Duodenal mucosa (tissue), 2 donors: ENCODE results near the gene BRD9.

Experiments used
- H3K27ac ChIP-seq: one replicate; pipeline ENCODE4 v1.7.0; 2013; ENCODE audit warnings: low read depth, low read length
- H3K27me3 ChIP-seq, 2 donors: one replicate each; pipeline ENCODE4 v1.7.0; 2013; ENCODE audit warnings: low read length in 2 of 2, control low read depth in 1 of 2; ENCODE audit not compliant: insufficient read depth in 2 of 2, control insufficient read depth in 1 of 2
- H3K36me3 ChIP-seq, 2 donors: one replicate each; pipeline ENCODE4 v1.7.0; 2013; ENCODE audit warnings: low read length in 2 of 2, control low read depth in 1 of 2; ENCODE audit not compliant: insufficient read depth in 2 of 2, control insufficient read depth in 1 of 2
- H3K4me1 ChIP-seq, 2 donors: one replicate each; pipeline ENCODE4 v1.7.0; 2013; ENCODE audit warnings: low read length in 2 of 2, control low read depth in 1 of 2; ENCODE audit not compliant: insufficient read depth in 2 of 2, control insufficient read depth in 1 of 2
- H3K4me3 ChIP-seq, 2 donors: one replicate each; pipeline ENCODE4 v1.7.0; 2013; ENCODE audit warnings: low read length in 2 of 2, low read depth in 1 of 2
- H3K9ac ChIP-seq, 2 donors: one replicate each; pipeline ENCODE4 v1.7.0; 2013; ENCODE audit warnings: low read length in 2 of 2, low read depth in 1 of 2
- H3K9me3 ChIP-seq, 2 donors: one replicate each; pipeline ENCODE4 v1.7.0; 2013; ENCODE audit warnings: low read length in 2 of 2, control low read depth in 1 of 2; ENCODE audit not compliant: control insufficient read depth in 1 of 2

BRD9 gene

DNA sequence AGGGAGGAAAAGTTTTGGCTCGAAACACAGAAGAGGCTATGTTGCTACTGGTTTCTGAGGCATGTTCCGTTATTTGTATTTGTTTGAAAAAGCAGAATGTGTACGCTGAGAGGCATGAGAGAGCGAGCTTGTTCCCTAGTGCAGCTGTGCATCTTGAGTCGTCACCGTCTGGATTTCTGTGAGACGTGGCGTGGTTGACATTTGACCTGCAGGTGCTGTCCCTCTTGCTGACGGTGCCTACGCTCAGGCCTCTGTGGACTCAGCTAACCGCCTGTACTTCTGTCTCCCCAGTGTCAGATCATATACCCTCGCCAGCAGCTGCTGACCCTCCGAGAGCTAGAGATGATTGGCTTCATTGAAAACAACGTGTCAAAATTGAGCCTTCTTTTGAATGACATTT lies 21.6 kb upstream of the BRD9 start:
- H3K27ac ChIP-seq, result no peak overlapping the region
- H3K9me3 ChIP-seq, result no peaks in the 10 kb centered on the region
- H3K4me3 ChIP-seq, result no peak overlapping the region
- no peak overlapping the region for H3K9ac ChIP-seq
- H3K4me1 ChIP-seq, result no peaks in the 10 kb centered on the region
- H3K27me3 ChIP-seq, result no peaks in the 10 kb centered on the region
- H3K36me3 ChIP-seq, result peaks cover 0 to 16% of the 10 kb centered on the region in 2 donors

DNA sequence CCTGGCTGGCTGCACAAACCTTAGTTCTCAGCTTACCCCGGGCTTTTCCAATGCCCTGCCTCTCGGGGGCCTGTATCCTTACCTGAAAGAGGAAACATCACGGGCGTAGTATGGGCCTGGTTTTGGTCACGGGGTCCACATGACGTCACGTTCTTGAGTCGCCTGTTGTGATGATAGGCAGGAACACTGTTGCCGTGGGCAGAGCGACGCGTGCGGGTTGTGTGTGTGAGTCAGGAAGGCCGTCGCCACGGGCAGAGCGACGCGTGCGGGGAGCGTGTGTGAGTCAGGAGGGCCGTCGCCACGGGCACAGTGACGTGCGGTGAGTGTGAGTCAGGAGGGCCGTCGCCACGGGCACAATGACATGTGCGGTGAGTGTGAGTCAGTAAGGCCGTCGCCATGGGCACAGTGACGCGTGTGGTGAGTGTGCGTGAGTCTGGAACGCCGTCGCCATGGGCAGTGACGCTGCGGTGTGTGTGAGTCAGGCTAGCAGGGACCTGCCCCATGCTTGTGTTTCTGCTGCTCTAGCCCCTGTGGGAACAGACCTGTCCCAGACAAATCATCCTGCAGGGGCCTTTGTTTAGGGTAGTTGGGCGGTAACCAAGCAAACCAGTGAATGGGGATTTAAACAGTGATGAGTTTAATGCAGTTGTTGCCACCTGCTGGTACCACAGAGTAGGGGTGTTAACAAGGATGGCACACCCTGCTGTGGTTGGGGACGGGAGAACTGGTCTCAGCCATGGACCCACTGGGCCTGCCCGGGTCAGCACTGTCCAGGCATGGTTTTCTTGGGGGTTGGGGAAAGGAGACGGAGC lies 19.9 kb upstream of the BRD9 start:
- Histone ChIP-seq H3K27me3 (no peaks in the 10 kb centered on the region), H3K9me3 (no peaks in the 10 kb centered on the region), H3K4me1 (no peaks in the 10 kb centered on the region), H3K9ac (no peak overlapping the region), H3K4me3 (no peak overlapping the region), H3K27ac (no peak overlapping the region), H3K36me3 (peaks cover 0 to 19% of the 10 kb centered on the region in 2 donors)

DNA sequence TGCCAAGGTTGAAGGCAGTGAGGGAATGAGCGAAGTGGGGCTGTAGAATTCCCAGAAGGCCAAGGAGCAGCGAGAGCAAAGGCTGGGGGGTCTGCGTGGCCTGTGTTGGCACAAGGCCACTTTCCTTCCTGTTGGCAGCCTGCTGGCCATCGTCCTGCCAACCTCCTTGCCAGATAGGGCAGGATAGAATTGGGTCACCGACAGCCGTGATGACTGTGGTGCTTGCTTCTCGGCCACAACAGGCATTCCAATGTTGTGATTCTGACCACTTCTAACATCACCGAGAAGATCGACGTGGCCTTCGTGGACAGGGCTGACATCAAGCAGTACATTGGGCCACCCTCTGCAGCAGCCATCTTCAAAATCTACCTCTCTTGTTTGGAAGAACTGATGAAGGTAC lies 19.0 kb upstream of the BRD9 start:
- H3K27ac ChIP-seq, result no peak overlapping the region
- no peaks in the 10 kb centered on the region for H3K9me3 ChIP-seq
- no peak overlapping the region for H3K4me3 ChIP-seq
- no peak overlapping the region for H3K9ac ChIP-seq
- H3K4me1 ChIP-seq, result no peaks in the 10 kb centered on the region
- H3K27me3 ChIP-seq, result no peaks in the 10 kb centered on the region
- H3K36me3 ChIP-seq, result peaks cover 0 to 23% of the 10 kb centered on the region in 2 donors

DNA sequence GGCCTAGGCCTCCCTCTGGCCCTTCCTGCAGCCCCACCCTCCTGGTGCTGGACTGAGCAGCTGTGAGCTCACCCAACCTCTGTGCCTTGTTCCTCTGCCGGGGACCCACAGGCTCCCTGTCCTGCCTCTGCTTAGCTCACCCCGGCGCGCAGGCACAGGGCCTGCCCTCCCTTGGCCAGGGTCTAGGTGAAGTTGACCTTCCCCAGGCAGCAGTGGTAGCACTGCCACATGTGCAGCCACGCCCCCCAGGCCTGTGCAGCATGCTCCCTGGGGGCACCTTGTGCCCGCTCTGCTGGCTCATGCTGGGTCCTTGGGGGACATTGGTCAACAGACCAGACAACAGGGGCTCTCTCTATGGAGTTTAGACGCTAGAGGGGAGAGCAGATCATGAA lies 18.2 kb upstream of the BRD9 start:
- no peaks in the 10 kb centered on the region for H3K9me3 ChIP-seq
- no peak overlapping the region for H3K9ac ChIP-seq

DNA sequence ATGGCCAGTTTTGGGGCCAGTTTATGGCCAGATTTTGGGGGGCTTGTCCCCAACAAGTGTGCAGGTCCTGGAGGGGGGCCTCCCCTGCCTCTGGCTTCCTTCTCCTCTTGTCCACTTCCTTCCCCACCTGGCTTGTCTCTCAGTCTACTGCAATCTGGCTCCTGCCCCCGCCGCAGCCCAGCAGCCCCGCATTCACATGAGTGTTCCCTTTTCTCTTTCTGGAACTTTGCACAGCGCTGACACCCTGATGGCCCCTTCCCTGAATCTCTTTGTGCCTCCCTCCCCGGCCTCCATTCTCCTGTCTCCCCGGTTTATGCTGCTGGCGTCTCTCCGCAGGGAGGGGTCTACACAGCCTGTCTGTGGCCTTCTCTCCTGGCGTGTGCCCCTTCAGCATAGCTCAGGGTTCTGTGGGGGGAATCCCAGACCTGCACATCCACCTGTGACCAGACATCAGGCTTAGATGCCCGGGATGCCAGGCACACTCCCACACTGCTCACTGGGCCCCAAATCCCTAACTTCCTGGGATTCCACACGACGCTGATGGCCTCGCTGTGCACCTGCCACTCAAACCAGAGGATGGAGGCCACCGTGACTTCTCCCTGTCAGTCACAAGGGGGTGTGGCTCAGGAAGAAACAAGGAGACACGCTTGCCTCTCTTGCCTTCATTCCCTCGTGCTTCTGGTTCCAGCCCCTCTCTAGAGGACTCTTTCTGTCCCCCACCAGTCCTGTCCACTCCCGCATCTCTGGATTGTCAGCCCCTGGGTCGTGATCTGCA lies 17.6 kb upstream of the BRD9 start:
- Histone ChIP-seq H3K36me3 (peaks cover 0 to 16% of the 10 kb centered on the region in 2 donors), H3K27ac (no peak overlapping the region), H3K4me3 (no peak overlapping the region), H3K9me3 (no peaks in the 10 kb centered on the region), H3K27me3 (no peaks in the 10 kb centered on the region), H3K4me1 (no peaks in the 10 kb centered on the region), H3K9ac (no peak overlapping the region)

More for the DNA sequence above, 18.2 kb upstream of the BRD9 start:
- no peaks in the 10 kb centered on the region for H3K27me3 ChIP-seq
- H3K4me3 ChIP-seq, result no peak overlapping the region
- no peak overlapping the region for H3K27ac ChIP-seq
- H3K36me3 ChIP-seq, result peaks cover 0 to 18% of the 10 kb centered on the region in 2 donors
- no peaks in the 10 kb centered on the region for H3K4me1 ChIP-seq

DNA sequence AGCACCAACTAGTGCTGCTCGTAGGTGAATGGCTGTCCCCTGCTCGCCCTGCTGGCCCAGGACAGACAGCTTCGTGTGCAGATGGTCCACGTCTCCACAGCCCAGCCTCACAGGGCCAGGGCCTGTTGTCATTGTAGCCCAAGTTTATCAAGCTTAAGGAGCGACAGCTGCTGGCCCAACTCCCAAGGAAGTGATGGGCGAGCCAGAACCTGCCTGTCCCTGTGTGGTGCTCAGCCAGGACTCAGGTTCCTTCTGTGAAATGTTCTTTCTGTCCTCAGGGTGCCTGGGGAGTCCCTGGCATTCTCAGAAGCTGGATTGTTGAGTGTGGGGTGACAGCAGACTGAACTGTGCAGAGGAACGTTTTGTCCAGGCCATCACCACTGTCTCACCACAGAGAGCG lies 16.5 kb upstream of the BRD9 start:
- Histone ChIP-seq H3K4me1 (no peaks in the 10 kb centered on the region), H3K27ac (no peak overlapping the region), H3K9me3 (no peaks in the 10 kb centered on the region), H3K27me3 (no peaks in the 10 kb centered on the region), H3K4me3 (no peak overlapping the region), H3K36me3 (peaks cover 0 to 12% of the 10 kb centered on the region in 2 donors), H3K9ac (no peak overlapping the region)

DNA sequence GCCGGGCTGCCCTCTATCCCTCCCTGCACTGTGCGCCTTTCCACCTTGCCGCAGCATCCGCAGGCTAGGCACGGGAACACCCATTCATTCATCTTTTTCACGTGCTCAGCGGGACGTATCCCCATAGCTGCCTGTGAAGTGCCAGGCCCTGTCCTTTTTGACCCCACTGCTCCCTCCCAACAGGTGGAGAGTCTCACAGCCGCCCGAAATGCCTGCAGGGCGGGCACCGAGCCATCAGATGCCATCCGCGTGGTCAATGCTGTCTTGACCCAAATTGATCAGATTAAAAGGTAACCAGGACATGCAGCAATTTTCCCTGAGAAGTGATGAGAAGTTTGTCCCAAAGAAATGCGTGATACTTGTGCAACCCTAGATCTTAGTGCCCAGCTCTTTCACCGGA lies 15.6 kb upstream of the BRD9 start:
- Histone ChIP-seq H3K4me1 (no peaks in the 10 kb centered on the region), H3K27ac (no peak overlapping the region), H3K4me3 (no peak overlapping the region), H3K36me3 (peaks cover 0 to 12% of the 10 kb centered on the region in 2 donors), H3K27me3 (no peaks in the 10 kb centered on the region), H3K9me3 (no peaks in the 10 kb centered on the region), H3K9ac (no peak overlapping the region)

DNA sequence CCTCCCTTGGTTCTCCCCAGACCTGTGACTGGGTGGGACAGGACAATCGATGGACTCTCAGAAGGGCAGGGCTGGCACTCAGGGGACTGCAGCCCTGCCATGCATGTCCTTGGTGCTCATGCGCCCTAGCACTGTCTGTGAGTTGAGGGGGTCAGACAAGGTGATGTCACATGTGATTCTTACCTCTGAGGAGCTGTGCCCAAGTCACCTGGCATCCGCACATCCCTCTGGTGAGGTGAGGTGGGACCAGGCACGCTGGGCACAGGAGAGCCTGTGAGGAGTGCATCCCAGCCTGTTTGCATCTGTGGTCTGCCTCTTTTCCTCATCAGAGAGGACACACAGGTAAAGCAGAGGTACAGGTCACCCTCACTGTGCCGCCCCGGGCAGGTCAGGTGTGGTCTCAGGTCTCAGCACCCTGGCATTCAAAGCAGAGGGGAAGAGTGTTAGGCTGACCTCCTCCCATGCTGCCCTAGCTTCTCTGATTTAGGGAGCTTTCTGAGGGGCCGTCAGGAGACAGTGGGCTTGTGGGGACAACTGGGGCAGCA lies 14.8 kb upstream of the BRD9 start:
- H3K36me3 ChIP-seq, result peaks cover 0 to 10% of the 10 kb centered on the region in 2 donors

DNA sequence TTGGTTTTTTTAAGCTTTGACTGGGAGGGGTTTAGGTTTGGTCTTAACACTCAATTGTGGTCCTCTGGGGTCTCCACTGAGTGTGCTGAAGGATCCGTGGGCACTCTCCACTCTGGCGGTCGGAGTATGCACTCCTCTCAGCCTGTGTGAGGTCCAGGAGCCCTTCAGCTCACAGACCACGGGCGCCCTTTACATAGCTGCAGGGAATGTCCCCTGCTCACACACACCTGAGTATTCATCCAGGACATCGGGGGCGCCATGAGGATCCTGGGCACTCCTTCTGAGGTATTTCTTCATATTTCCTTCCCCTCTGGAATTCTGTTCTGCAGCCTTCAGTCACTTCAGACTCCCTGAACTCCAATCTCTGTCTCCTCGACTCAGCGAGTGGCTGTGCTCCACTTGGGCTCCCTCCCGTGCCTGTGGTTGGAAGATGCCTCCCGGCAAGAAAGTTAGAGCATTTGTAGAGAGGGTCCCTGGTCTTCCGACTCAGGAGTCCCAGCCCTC lies 12.6 kb upstream of the BRD9 start:
- no peaks in the 10 kb centered on the region for H3K4me1 ChIP-seq
- H3K9me3 ChIP-seq, result no peaks in the 10 kb centered on the region
- H3K36me3 ChIP-seq, result peaks cover 0 to 10% of the 10 kb centered on the region in 2 donors
- H3K9ac ChIP-seq, result no peak overlapping the region
- no peak overlapping the region for H3K27ac ChIP-seq
- no peaks in the 10 kb centered on the region for H3K27me3 ChIP-seq
- H3K4me3 ChIP-seq, result no peak overlapping the region

More for the DNA sequence above, 14.8 kb upstream of the BRD9 start:
- no peak overlapping the region for H3K27ac ChIP-seq
- H3K4me1 ChIP-seq, result no peaks in the 10 kb centered on the region
- H3K9me3 ChIP-seq, result no peaks in the 10 kb centered on the region
- H3K9ac ChIP-seq, result no peak overlapping the region
- H3K4me3 ChIP-seq, result no peak overlapping the region
- H3K27me3 ChIP-seq, result no peaks in the 10 kb centered on the region

DNA sequence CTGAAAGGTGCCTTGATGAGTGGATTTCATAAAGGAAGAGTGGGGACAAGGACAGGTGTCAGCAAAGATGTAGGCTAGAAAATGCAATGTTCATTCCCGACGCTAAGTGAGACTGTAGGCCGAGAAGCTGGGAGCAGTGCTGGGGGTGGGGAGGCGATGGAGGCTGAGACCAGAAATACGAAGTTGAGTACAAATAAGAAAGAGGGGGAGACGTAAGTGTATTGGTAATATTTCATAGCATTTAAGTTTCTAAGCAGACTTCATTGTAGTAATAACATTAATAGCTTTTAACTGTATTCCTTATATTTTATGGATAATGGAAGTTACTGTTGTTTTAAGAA lies 11.1 kb upstream of the BRD9 start:
- Histone ChIP-seq H3K36me3 (peaks cover 0 to 10% of the 10 kb centered on the region in 2 donors), H3K9me3 (no peaks in the 10 kb centered on the region), H3K27ac (no peak overlapping the region), H3K27me3 (no peaks in the 10 kb centered on the region), H3K4me1 (no peaks in the 10 kb centered on the region), H3K9ac (no peak overlapping the region), H3K4me3 (no peak overlapping the region)
